DLD1 (cell line): ENCODE results near the gene FLNB.

Experiments used
- in situ Hi-C: cut with HindIII; loops from 2 replicates; pipeline ENCODE4 v1.10.0; 2017; ENCODE audit warnings: low sequenced_read_pairs

The FLNB gene

GRCh38 chr3:58008141-58009025 is at the start of gene FLNB:
Gene FLNB (plus strand): TSS chr3:58008422. CDS start chr3:58008565, 143 bp downstream.
- in situ Hi-C loops: loop anchor here (25.0 kb wide), 1 partner anchor 154 kb away; no protein-coding TSS in a partner anchor

- in situ Hi-C loops: no loop called here
Measured at GRCh38 chr3:57958642-57959422, 49.4 kb upstream of the FLNB start.

GRCh38 chr3:57959423-57960173 is 48.6 kb upstream of the FLNB start:
- in situ Hi-C loops: no loop called here

- in situ Hi-C loops: no loop called here
Measured at GRCh38 chr3:57960174-57960505, 48.1 kb upstream of the FLNB start.

GRCh38 chr3:57961177-57961827 is 46.9 kb upstream of the FLNB start:
- in situ Hi-C loops: no loop called here

GRCh38 chr3:57961828-57962447 is 46.3 kb upstream of the FLNB start:
- in situ Hi-C loops: no loop called here

- in situ Hi-C loops: no loop called here
Measured at GRCh38 chr3:57962448-57962834, 45.8 kb upstream of the FLNB start.

- in situ Hi-C loops: no loop called here
Measured at GRCh38 chr3:57963811-57964346, 44.3 kb upstream of the FLNB start.

GRCh38 chr3:57966829-57967228 is 41.4 kb upstream of the FLNB start:
- in situ Hi-C loops: no loop called here

- in situ Hi-C loops: no loop called here
Measured at GRCh38 chr3:57967590-57967989, 40.6 kb upstream of the FLNB start.

GRCh38 chr3:57968501-57968900 is 39.7 kb upstream of the FLNB start:
- in situ Hi-C loops: no loop called here

GRCh38 chr3:57971975-57972374 is 36.2 kb upstream of the FLNB start:
- in situ Hi-C loops: no loop called here

- in situ Hi-C loops: no loop called here
Measured at GRCh38 chr3:57972531-57973111, 35.6 kb upstream of the FLNB start.

- in situ Hi-C loops: no loop called here
Measured at GRCh38 chr3:57973715-57974477, 34.3 kb upstream of the FLNB start.

- in situ Hi-C loops: no loop called here
Measured at GRCh38 chr3:57974796-57975388, 33.3 kb upstream of the FLNB start.

- in situ Hi-C loops: no loop called here
Measured at GRCh38 chr3:57977818-57978235, 30.4 kb upstream of the FLNB start.

GRCh38 chr3:57978316-57978715 is 29.9 kb upstream of the FLNB start:
- in situ Hi-C loops: no loop called here

- in situ Hi-C loops: no loop called here
Measured at GRCh38 chr3:57980416-57980815, 27.8 kb upstream of the FLNB start.
